Fibroblast of skin of right quadriceps (primary cell): ENCODE results near the gene FADS3.
A peak's percentile ranks its signal among the peaks of the same experiment; 100 is the strongest.

Source experiments
- DNase-seq: peaks from one replicate; pipeline ENCODE4 v3.0.0-alpha.2; 2013

FADS3 gene

GRCh38 chr11:61891331-61892084 lies at the start of gene FADS3:
Gene FADS3 (minus strand): TSS chr11:61891545. CDS start chr11:61891381, 164 bp downstream.
- peak; percentile 57 for DNase-seq

- no peak for DNase-seq
These were observed 49.1 kb upstream of the FADS3 start for GRCh38 chr11:61940466-61940865.

- DNase-seq, result no peak
These were observed 44.5 kb upstream of the FADS3 start for GRCh38 chr11:61935861-61936260.

- no peak for DNase-seq
These were observed 39.6 kb upstream of the FADS3 start for GRCh38 chr11:61930933-61931332.

GRCh38 chr11:61928606-61929005 lies 37.3 kb upstream of the FADS3 start:
- DNase-seq, result no peak

GRCh38 chr11:61927501-61927900 lies 36.2 kb upstream of the FADS3 start:
- DNase-seq, result peak; percentile 28

GRCh38 chr11:61926235-61926634 lies 34.9 kb upstream of the FADS3 start:
- DNase-seq, result no peak

GRCh38 chr11:61925736-61926135 lies 34.4 kb upstream of the FADS3 start:
- no peak for DNase-seq

- no peak for DNase-seq
These were observed 32.7 kb upstream of the FADS3 start for GRCh38 chr11:61924064-61924455.

GRCh38 chr11:61923166-61924063 lies 32.1 kb upstream of the FADS3 start:
- peak; percentile 66 for DNase-seq

- peak; percentile 89 for DNase-seq
These were observed 31.2 kb upstream of the FADS3 start for GRCh38 chr11:61922539-61922938.

- DNase-seq, result no peak
These were observed 30.1 kb upstream of the FADS3 start for GRCh38 chr11:61921446-61921845.

- DNase-seq, result no peak
These were observed 28.6 kb upstream of the FADS3 start for GRCh38 chr11:61919705-61920631.

GRCh38 chr11:61918938-61919704 lies 27.8 kb upstream of the FADS3 start:
- no peak for DNase-seq

GRCh38 chr11:61918251-61918937 lies 27.0 kb upstream of the FADS3 start:
- no peak for DNase-seq

GRCh38 chr11:61917334-61918109 lies 26.2 kb upstream of the FADS3 start, which contains the start of gene RAB3IL1:
Gene RAB3IL1 (minus strand): TSS chr11:61917566. CDS start chr11:61917367, 199 bp downstream.
- peak; percentile 57 for DNase-seq

GRCh38 chr11:61916737-61917333 lies 25.5 kb upstream of the FADS3 start:
- no peak for DNase-seq

GRCh38 chr11:61914471-61915171 lies 23.3 kb upstream of the FADS3 start:
- DNase-seq, result no peak

- no peak for DNase-seq
These were observed 22.5 kb upstream of the FADS3 start for GRCh38 chr11:61913699-61914395.
